Stimulated activated CD8-positive, alpha-beta memory T cell treated with anti-CD3 and anti-CD28 coated beads, Interleukin-12 subunit alpha, Interleukin-12 subunit beta, amount 100 ng/mL, for 1 hour (primary cell): Measurements from ENCODE around the gene CAMK2B.

ENCODE experiments used
- DNase-seq: peaks from one replicate; pipeline ENCODE4 v3.0.0-alpha.2; 2020; ENCODE audit warnings: low read depth

The CAMK2B gene

DNA sequence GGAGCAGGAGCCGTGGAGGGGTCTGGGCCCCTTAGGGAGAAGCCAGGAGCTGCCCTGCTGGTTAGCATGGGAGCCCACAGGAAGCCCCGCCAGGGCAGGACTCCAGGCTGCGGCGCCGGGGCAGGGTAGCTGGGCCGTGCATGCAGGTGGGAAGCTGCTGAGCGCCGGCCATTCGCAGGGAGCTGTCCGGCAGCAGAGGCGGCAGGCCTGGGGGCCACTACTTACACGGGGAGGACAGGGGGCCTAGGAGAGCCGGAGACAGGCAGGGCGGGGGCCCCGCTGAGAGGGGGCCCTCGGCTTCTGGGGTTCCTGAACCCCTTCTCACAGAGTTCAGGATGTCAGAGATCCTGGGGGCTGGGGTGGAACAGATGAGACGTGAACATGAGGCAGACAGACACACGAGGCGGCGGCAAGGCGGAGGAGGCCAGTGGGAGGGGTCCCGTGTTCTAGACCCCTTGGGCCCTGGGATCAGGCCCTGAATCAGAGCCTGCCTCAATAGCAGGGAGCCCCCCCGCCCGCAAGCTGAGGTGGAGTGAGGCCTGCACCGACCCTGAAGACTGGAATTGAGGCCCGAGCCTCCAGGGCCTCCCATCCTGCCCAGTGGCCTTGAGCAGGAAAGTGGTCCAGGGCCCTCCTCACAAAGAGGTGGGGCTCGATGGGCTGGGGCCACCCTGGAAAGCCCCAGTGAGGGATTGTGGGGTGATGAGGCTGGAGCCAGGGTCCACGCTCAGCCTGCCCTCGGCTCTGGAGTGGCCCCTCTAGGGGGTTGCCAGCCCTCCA is 96.6 kb downstream of the CAMK2B start:
- no peak for DNase-seq

DNA sequence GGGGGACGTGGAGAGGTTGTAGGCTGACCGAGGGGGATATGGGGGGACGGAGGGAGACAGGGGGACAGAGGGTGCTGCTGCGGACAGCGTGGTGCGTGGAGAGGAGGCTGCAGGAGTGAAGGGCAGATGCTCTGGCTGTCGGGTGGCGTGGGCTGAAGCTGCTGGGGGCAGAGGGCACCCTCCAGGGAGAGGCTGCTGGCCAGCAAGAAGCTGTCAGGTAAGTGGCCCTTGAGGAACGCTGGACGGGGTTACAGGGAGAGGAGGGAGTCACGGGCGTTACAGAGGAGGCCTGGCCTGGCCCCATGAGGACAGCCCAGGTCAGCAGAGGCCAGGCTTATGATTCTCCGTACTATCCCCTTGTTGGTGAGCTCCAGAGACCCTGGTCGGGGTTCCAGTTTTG is 97.5 kb downstream of the CAMK2B start:
- no peak for DNase-seq

- DNase-seq = no peak
Measured at GRCh38 chr7:44226396-44226753, 99.0 kb downstream of the CAMK2B start.

DNA sequence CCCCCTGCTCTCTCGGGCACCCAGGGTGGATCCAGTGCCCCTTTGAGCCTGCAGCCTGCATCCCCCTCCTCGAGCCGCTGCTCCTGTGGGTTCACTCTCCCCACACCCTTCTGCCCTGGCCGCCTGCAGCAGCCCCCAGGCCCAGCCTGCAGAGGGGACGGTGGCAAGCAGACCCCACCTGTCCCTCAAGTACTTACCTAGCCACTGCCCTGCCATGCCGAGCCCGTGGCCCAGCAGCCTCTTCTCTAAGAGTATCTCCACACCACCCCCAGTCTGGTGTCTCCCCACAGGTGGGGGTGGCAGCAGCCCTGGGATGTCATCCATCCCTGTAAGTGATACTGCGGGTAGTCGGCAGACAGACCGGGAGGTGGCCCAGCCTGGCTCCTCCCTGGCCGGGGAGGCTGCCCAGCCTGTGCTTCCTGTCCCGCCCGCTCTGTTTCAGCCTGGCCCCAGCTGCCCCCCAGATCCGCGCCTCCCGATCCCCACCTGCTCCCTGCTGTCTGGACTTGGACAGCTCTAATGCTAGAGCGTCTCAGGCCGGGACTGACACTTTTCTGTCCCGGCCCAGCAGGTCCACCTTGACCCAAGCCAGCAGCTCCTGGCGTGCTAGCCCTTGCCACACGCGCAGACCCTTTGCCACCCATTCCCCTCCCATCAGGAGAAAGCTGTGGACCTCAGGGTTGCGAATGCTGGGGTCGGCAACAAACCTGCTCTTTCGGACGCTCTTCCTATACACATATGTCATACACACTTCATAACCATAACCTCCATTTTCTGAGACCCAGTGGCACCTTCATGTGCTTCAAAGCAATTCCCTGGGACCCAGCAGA is 99.6 kb downstream of the CAMK2B start:
- no peak for DNase-seq

DNA sequence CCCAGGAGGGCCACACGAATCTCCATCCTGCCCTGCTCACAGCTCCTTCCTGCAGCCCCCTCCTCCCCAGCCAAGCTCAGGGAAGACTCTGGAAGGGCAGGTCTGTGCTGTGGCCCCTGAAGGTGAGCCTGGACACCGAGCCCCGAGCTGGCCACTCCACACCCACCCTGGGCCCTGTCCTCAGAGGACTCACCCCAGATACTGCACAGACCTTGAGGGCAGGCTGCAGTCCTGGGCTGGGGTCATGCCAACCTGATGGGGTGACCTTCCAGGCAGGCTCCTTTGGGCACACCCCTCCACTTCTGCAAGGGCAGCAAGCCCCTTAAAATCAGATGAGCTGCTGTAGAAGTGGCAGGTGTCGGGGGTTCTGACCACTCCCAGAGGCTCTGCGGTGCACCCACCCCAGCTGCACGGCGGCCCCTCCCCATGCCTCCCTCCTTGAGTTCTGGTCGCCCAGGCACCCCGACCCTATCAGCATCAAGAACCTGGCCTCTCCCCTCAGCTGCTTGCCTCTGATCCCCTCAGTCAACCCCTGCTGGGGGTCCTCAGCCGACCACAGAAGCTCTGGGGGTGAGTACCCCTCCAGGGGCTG is 100.3 kb downstream of the CAMK2B start:
- DNase-seq = no peak

GRCh38 chr7:44224080-44224973 is 101.1 kb downstream of the CAMK2B start:
- no peak for DNase-seq

- DNase-seq = no peak
Measured at GRCh38 chr7:44223362-44224079, 101.9 kb downstream of the CAMK2B start.

DNA sequence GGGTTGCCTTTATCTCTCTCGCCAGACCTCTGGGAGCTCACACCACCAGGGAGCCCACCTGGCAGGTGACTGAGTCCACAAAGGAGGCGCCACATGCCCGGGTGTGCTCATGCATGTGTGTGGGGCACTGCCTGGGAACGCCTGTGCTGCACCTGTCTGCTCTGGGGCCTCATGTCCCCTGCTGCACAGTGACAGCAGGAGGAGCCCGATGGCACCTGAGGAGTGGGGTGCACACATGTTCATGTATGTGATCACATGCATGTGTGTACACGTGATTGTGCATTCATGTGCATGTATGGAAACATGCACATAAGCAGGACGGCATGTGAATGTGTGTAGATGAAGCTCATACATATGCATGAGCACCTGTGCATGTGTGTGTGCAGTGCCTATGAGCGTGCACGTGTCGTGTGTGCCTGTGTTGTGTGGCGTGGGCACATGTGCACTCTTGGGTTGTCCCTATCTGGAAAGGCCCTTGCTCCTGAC is 102.6 kb downstream of the CAMK2B start:
- no peak for DNase-seq

- no peak for DNase-seq
Measured at GRCh38 chr7:44222074-44222473, 103.3 kb downstream of the CAMK2B start.

DNA sequence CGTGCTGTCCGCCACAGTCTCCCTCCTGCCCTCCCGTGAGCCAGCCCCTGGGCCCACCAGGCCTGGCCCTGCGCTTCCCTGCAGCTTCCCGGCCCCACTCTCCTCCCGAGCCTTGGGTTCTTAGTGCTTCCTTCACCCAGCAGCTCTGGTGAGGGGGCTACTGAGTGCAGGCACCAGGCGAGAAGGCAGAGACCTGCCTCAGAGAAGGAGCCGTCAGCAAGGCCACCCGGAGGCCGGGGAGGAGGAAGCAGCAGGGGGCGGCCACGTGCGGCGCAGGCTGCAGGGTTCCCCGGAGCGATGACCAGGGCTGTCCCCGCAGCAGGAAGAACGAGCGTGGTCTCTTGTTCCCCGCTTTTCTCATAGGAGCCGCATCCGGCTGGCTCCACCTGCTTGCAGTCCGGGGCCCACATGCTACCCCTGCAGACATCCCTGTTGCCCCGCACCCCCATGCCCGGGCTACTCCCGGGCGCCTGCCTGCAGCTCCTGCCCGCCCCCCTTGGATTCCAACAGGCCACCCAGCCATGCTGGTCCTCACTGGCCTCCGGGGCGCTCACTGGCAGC is 104.1 kb downstream of the CAMK2B start:
- no peak for DNase-seq

- DNase-seq = no peak
Measured at GRCh38 chr7:44220358-44221112, 104.9 kb downstream of the CAMK2B start.

DNA sequence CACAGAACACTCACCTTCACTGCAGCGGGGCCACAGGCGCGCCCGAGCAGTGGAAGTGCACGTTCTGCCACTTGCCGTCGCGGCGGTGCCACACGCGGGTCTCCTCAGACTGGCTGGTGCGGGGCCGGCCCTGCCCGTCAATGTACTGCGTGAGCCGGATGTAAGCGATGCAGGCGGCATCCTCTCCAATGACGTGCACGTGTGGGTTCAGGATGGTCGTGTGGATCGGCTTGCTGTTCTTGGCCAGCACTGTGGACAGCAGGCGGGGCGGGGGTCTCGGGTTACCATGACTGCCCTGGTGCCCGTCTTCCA is 105.4 kb downstream of the CAMK2B start:
- DNase-seq = no peak

DNA sequence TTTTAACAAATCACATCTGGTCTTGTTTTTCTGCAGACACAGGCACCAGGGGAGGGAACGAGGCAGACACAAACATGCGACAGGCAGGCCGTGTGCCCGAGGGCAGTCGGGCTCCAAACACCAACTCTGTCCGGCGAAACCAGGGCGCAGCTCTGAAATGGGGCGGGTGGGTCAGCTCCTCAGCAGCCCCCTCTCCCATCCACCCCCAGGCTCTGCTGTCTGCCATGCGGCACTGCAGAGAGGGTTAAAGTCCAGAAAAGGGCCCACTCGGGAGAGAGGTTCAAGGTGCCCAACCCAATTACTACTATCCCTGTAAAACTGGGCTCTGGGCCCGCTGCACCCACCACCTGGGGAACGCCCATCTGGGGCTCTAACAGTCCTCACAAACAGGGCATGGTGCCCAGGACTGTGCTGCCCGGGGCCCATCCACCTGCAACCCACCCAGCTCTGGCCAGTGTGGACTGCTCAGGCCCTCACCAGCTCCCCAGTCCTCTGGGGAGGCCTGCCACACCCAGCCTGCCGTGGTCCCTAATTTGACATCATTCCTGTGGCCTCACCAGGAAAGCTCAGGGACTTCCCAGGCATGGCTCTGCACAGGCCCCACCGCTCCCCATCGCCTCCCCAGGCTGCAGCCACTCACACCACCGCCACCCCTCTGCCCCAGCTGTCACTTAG is 105.9 kb downstream of the CAMK2B start:
- DNase-seq = no peak

DNA sequence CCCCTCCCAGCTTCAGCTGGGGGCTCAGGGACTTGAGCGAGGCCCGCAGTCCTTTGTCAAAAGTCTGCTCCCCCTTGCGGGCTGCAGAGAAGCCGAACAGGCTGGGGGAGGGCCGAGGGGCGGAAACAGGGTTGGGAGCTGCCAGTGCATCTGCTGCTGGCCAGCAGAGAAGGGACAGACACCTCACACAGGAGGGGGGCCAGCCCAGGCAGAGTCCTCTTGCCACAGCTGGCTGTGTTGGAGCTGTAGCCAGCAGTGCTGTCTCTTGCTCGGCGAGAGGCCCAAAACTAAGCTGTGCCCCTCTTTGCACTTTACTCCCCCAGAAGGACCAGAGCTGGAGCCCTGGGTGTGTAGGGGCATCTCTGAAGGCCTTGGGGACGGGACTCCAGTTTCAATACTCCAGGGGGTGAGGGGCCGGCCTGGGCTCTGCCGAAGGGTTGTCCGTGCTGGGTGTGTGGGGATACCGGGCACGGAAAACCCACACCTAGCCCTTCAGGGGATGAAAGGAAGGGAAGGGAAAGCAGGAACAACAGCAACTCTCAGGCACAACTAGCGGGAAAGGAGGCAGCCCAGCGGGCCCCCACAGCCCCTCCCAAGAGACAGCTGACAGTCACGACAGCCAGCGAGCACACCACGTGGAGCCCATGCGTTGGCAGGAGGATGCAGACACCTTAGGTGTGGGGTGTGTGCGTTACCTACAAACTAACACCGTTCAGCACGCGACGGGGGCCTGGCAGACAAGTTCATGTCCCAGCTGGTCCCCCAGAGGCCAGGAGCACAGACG is 106.8 kb downstream of the CAMK2B start:
- no peak for DNase-seq

DNA sequence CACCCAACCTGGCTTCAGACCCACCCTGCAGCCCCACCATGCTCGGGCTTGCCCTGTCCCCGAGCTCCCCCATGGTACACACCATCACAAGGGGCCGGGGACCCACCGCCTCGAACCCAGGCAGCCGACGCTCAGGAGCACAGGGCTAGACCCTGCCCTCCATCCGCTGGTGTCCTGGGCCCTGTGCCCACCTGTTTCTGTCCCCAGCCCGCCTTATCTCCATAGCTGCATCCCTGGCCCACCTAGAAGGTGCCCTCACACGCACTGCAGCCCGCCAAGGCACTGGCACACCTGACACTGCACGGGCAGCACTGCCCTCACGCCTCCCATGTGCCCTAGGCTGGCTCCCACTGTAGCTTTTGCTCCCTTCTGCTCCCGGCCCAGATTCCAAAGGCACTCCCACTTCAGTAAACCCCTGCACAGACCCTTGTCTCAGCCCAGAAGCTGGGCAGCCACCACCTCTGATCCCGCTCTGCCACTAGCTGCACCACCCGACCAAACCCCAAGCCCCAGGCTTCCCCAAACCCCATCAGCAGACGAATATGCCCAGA is 107.5 kb downstream of the CAMK2B start:
- DNase-seq = no peak

GRCh38 chr7:44217223-44217714 is 108.1 kb downstream of the CAMK2B start:
- DNase-seq = no peak

- DNase-seq = no peak
Measured at GRCh38 chr7:44216521-44217222, 108.7 kb downstream of the CAMK2B start.

DNA sequence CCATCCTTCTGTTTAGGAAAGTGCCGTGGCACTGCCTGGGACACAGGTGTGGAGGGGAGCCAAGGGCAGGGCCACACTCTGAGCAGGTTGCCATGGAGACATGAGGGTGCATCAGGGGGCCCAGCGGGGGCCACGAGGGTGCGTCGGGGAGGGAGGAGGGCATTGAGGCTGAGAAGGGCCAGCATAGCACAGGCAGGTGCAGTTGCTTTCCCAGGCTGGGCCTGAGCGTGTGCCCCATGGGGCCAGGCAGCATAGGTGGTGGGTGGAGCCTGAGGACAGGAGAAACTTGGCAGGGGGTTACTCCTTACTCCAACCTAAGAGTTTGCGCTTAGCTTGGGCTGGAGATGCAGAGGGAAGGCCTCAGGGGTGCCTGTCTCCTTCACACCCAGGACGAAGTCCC is 109.4 kb downstream of the CAMK2B start:
- no peak for DNase-seq
